WTC11 (cell line): ENCODE measurements around the gene INPP4A. TPM values are rescaled to one million over a fixed set of nuclear protein-coding genes. Genes with fewer than 3 reads are reported as not detected.
A peak's percentile ranks its signal among the peaks of the same experiment; 100 is the strongest.

Experiments
- ATAC-seq: fragments of 200-7000 bp; cut with Tn5 transposase; 2 replicates; pipeline ENCODE4 v1.10.0; 2021; ENCODE audit warnings: mild to moderate bottlenecking, moderate library complexity
- CTCF ChIA-PET: fragments of 300-600 bp; sonication (Branson Sonifier 250); formaldehyde crosslinking; loops from one replicate; lab custom pipeline; 2021; ENCODE audit warnings: antibody characterized with exemption; lab: Charles Lee
- POLR2A ChIA-PET: fragments of 350-600 bp; sonication (Branson Sonifier 250); formaldehyde crosslinking; loops from one replicate; lab custom pipeline; 2021; ENCODE audit warnings: antibody characterized with exemption; lab: Charles Lee
- DNase-seq: peaks from one replicate; pipeline ENCODE4 v3.0.0; 2021; ENCODE audit warnings: low spot score
- H3K27ac Mint-ChIP-seq: 2 replicates; pipeline ENCODE4 v1.8.0; 2021; ENCODE audit warnings: mixed read lengths
- H3K27me3 Mint-ChIP-seq: 2 replicates; pipeline ENCODE4 v1.8.0; 2021; ENCODE audit warnings: low read depth, mild to moderate bottlenecking, moderate library complexity, mixed read lengths
- H3K36me3 Mint-ChIP-seq: 2 replicates; pipeline ENCODE4 v1.8.0; 2021; ENCODE audit warnings: mixed read lengths
- H3K4me1 Mint-ChIP-seq: 2 replicates; pipeline ENCODE4 v1.8.0; 2022; ENCODE audit warnings: mixed read lengths
- H3K4me3 Mint-ChIP-seq: 2 replicates; pipeline ENCODE4 v1.8.0; 2021; ENCODE audit warnings: mild to moderate bottlenecking, moderate library complexity, mixed read lengths
- H3K9me3 Mint-ChIP-seq: 2 replicates; pipeline ENCODE4 v1.8.0; 2021; ENCODE audit warnings: mixed read lengths
- AR ChIP-seq: fragments of 250-450 bp; sonication (Bioruptor Pico); IDR thresholded peaks from 2 replicates; pipeline ENCODE4 v1.9.0; 2021; ENCODE audit warnings: mild to moderate bottlenecking
- ARID4B ChIP-seq: sonication (generic); formaldehyde crosslinking; IDR thresholded peaks from 2 replicates; pipeline ENCODE4 v1.8.0; 2023; ENCODE audit warnings: missing genetic modification reagents, mild to moderate bottlenecking, borderline replicate concordance
- ATF6 ChIP-seq: sonication (generic); formaldehyde crosslinking; IDR thresholded peaks from 2 replicates; pipeline ENCODE4 v1.8.1; 2023; ENCODE audit warnings: mild to moderate bottlenecking, missing genetic modification reagents
- CREB1 ChIP-seq: sonication (generic); formaldehyde crosslinking; IDR thresholded peaks from 2 replicates; pipeline ENCODE4 v1.8.0; 2023; ENCODE audit warnings: mild to moderate bottlenecking, missing genetic modification reagents
- EMX1 ChIP-seq: fragments of 250-450 bp; sonication (Bioruptor Pico); IDR thresholded peaks from 2 replicates; pipeline ENCODE4 v1.8.0; 2021; ENCODE audit warnings: mild to moderate bottlenecking
- ERG ChIP-seq: fragments of 250-450 bp; sonication (Bioruptor Pico); IDR thresholded peaks from 2 replicates; pipeline ENCODE4 v1.8.0; 2021; ENCODE audit warnings: mild to moderate bottlenecking
- GABPB1 ChIP-seq: sonication (generic); formaldehyde crosslinking; IDR thresholded peaks from 2 replicates; pipeline ENCODE4 v1.8.1; 2023; ENCODE audit warnings: mild to moderate bottlenecking, missing genetic modification reagents
- JAZF1 ChIP-seq: fragments of 250-450 bp; sonication (Bioruptor Pico); IDR thresholded peaks from 2 replicates; pipeline ENCODE4 v1.9.0; 2021; ENCODE audit warnings: moderate library complexity, mild to moderate bottlenecking, inconsistent platforms
- MXD4 ChIP-seq: fragments of 250-450 bp; sonication (Bioruptor Pico); IDR thresholded peaks from 2 replicates; pipeline ENCODE4 v1.8.0; 2021; ENCODE audit warnings: mild to moderate bottlenecking, moderate library complexity, borderline replicate concordance
- SMAD4 ChIP-seq: sonication (generic); formaldehyde crosslinking; IDR thresholded peaks from 2 replicates; pipeline ENCODE4 v1.8.0; 2022; ENCODE audit warnings: mild to moderate bottlenecking, missing genetic modification reagents
- ZBTB43 ChIP-seq: sonication (generic); formaldehyde crosslinking; IDR thresholded peaks from 2 replicates; pipeline ENCODE4 v1.8.1; 2023; ENCODE audit warnings: mild to moderate bottlenecking, missing genetic modification reagents
- ZNF121 ChIP-seq: sonication (generic); formaldehyde crosslinking; IDR thresholded peaks from 2 replicates; pipeline ENCODE4 v1.8.0; 2023; ENCODE audit warnings: missing genetic modification reagents
- ZNF263 ChIP-seq: sonication (generic); formaldehyde crosslinking; IDR thresholded peaks from 2 replicates; pipeline ENCODE4 v1.8.1; 2022; ENCODE audit warnings: low read depth, mild to moderate bottlenecking, moderate library complexity, missing genetic modification reagents
- ZNF317 ChIP-seq: sonication (generic); formaldehyde crosslinking; IDR thresholded peaks from 2 replicates; pipeline ENCODE4 v1.8.1; 2023; ENCODE audit warnings: low read depth, mild to moderate bottlenecking, moderate library complexity, missing genetic modification reagents, borderline replicate concordance
- ZNF423 ChIP-seq: fragments of 250-450 bp; sonication (Bioruptor Pico); IDR thresholded peaks from 2 replicates; pipeline ENCODE4 v2.1.2; 2022; ENCODE audit warnings: mild to moderate bottlenecking, moderate library complexity
- ZNF425 ChIP-seq: fragments of 250-450 bp; sonication (Bioruptor Pico); conservative IDR thresholded peaks from 2 replicates; pipeline ENCODE4 v1.9.0; 2021; ENCODE audit warnings: mild to moderate bottlenecking
- total RNA-seq: library from RNA; stranded (reverse); gene quantifications from 3 replicates; pipeline ENCODE4 v1.2.3, GENCODE V29; 2021

Gene INPP4A
- total RNA-seq, 1 experiment from 2014 or later, result 38.3 TPM

GRCh38 chr2:98422449-98422848 lies 22.2 kb upstream of the INPP4A start:
- CTCF ChIA-PET, result no interaction called here
- TF ChIP-seq CREB1 (CRISPR knock-in tag) (no peak), ZNF317 (CRISPR knock-in tag) (peak; percentile 81), ZNF423 (no peak), ARID4B (CRISPR knock-in tag) (no peak), ZNF425 (CRISPR knock-in tag) (no peak), AR (CRISPR knock-in tag) (no peak)
- TF ChIP-seq, all 79 proteins: peak for 1
- Mint-ChIP-seq H3K27me3 (peaks cover 2% of the 10 kb centered on the region; the same call in 1 of the 2 replicates), H3K9me3 (peaks cover 26% of the 10 kb centered on the region), H3K4me3 (no peak overlapping the region), H3K27ac (no peak overlapping the region), H3K4me1 (no peaks in the 10 kb centered on the region), H3K36me3 (peaks cover 17% of the 10 kb centered on the region)
- ATAC-seq (no peak), DNase-seq (no peak)
- POLR2A ChIA-PET, result no interaction called here

GRCh38 chr2:98426771-98427170 lies 17.9 kb upstream of the INPP4A start:
- POLR2A ChIA-PET, result no interaction called here
- Mint-ChIP-seq H3K9me3 (peaks cover 37% of the 10 kb centered on the region), H3K4me1 (peaks cover 6% of the 10 kb centered on the region)
- TF ChIP-seq ATF6 (CRISPR knock-in tag) (no peak), ERG (CRISPR knock-in tag) (no peak), EMX1 (no peak), ZBTB43 (CRISPR knock-in tag) (no peak), AR (CRISPR knock-in tag) (no peak), ZNF263 (CRISPR knock-in tag) (no peak), JAZF1 (CRISPR knock-in tag) (no peak), ZNF121 (no peak), SMAD4 (CRISPR knock-in tag) (no peak), GABPB1 (CRISPR knock-in tag) (no peak), MXD4 (CRISPR knock-in tag) (no peak)

More at GRCh38 chr2:98426771-98427170, 17.9 kb upstream of the INPP4A start:
- Mint-ChIP-seq H3K27me3 (peaks cover 6% of the 10 kb centered on the region), H3K27ac (no peak overlapping the region), H3K4me3 (no peak overlapping the region), H3K36me3 (peaks cover 23% of the 10 kb centered on the region)
- CTCF ChIA-PET, result no interaction called here
- no peak for DNase-seq
- no peak for ATAC-seq
